ENCODE results near the gene GNA14. TPM values are rescaled to one million over a fixed set of nuclear protein-coding genes. Genes with fewer than 3 reads are reported as not detected.
"Not testable (repeated sequence)": the region's sequence is repeated elsewhere in the genome, so short reads cannot be mapped to it uniquely, and the experiment has no call there.

GNA14 gene
- total RNA-seq (1 to 10 TPM; 4.0 to 5.2 (median 4.4) TPM), polyA plus RNA-seq (2.5 TPM)
- long read RNA-seq, donor 1, transcript GNA14-201 (7 exons, 2,482 nt) = major isoform, 12 of 15 reads
- long read RNA-seq, donor 1, partial matches to known transcripts = 2 of 15 reads
- long read RNA-seq, donor 1, other reads (novel, unspliced or antisense) = 1 of 15 reads
- long read RNA-seq, donor 2, transcript GNA14-201 (7 exons, 2,482 nt) = major isoform, 5 of 5 reads
- long read RNA-seq, donor 2, partial matches to known transcripts = 0 of 5 reads
- long read RNA-seq, donor 2, other reads (novel, unspliced or antisense) = 0 of 5 reads
- long read RNA-seq, donor 3, transcript GNA14-201 (7 exons, 2,482 nt) = major isoform, 21 of 25 reads
- long read RNA-seq, donor 3, partial matches to known transcripts = 3 of 25 reads
- long read RNA-seq, donor 3, other reads (novel, unspliced or antisense) = 1 of 25 reads
- long read RNA-seq, donor 4, partial matches to known transcripts = 0 of 4 reads
- long read RNA-seq, donor 4, other reads (novel, unspliced or antisense) = 0 of 4 reads

DNA sequence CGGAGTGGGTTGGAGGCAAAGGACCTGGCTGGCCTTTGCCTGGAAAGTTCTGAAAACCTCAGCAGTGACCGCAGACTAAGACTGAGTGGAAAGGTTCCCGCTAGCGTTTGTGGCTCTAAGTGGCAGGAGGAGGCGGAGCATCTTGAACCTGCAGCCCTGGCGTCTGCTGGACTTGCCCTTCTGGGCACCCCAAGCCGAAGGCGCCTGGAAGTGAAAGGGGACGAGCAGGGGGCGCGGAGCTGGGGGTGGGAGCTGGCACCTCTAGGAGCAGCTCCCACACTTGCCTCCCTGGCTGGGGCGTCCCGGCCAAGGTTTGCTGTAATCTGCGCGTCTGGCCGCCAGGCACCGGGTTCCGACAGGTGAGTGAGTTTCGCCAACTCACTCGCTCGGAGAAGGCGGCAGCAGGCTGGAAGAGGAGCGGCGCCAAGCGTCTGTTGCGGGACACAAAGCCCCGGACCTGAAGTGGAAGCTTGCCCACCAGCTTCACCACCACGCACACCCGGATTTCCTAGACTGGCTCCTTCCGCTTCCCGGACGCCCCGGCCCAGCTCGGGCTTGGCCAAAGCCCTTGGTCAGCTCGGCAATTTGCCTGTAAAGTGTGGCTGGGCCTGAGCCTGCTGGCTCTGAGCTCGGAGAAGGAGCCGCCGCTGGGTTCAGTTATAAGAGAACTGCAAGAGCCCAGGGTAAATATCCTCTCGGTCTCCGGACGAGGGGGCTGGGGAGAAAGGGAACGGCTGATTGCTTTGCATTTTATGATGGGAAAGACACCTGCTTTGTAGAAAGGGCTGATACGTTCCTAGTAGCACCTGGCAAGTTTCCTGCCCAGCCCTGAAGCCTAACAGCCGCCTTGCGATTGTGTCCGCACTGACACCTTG lies at the start of gene GNA14:
TSS of gene GNA14 (minus strand) at position 89 of the 875 bp plus-strand sequence. CDS start 529 bp downstream, outside the sequence.
- Histone ChIP-seq H3K27me3 (ENCODE audit: control insufficient read depth, insufficient read depth) (no peaks in the 10 kb centered on the region), H3K4me1 (ENCODE audit: control insufficient read depth, insufficient read depth, low read length) (no peaks in the 10 kb centered on the region), H3K9me3 (ENCODE audit: control insufficient read depth, low read length) (no peaks in the 10 kb centered on the region), H3K27ac (ENCODE audit: low read length) (peak within 1 kb of the TSS; percentile 11), H3K4me3 (ENCODE audit: low read length) (peak within 1 kb of the TSS; percentile 55)
- 3% methylated on average over 46 of the region's 46 CpGs for WGBS
- intact Hi-C loops (cut with DNase I) = loop anchor here in 1 of 4 donors (2.0 to 10.0 kb wide), 2 partner anchors 54 to 190 kb away; no protein-coding TSS in a partner anchor
- DNase-seq (peak; percentile 80 to 92 (median 90)), ATAC-seq (peak; percentile 91 to 92)

DNA sequence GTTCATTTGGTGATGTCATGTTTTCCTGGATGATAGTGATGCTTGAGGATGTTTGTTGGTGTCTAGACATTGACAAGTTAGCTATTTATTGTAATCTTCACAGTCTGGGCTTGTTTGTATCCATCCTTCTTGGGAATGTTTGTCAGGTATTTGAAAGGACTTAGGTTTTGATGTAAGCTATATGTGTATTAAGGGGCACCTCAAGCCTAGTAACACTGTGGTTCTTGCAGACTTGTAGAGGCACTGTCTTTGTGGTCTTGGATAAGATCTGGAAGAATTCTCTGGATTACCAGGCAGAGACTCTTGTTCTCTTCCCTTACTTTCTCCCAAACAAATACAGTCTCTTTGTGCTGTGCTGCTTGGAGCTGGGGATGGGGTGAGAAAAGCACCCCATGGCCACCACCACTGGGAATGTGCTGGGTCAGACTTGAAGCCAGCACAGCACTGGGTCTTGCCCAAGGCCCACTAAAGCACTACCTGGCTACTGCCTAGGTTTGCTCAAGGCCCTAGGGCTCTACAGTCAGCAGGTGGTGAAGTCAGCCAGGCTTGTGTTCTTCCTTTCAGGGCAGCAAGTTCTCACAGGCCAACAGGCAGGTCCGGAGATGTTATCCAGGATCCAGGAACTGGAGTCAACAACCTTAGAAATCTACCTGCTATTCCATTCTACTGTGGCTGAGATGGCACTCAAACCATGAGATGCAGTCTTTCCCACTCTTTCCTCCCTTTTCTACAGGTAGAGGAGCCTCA lies 49.3 kb upstream of the GNA14 start:
- ATAC-seq = no peak
- DNase-seq = no peak
- intact Hi-C loops (cut with DNase I) = no loop called here
- H3K9me3 ChIP-seq (ENCODE audit: control insufficient read depth, low read length) = no peaks in the 10 kb centered on the region
- H3K27ac ChIP-seq (ENCODE audit: low read length) = no peak overlapping the region
- H3K27me3 ChIP-seq (ENCODE audit: control insufficient read depth, insufficient read depth) = no peaks in the 10 kb centered on the region
- no peak overlapping the region for H3K4me3 ChIP-seq (ENCODE audit: low read length)
- 91% methylated on average over 1 of the region's 1 CpG for WGBS
- no peaks in the 10 kb centered on the region for H3K4me1 ChIP-seq (ENCODE audit: control insufficient read depth, insufficient read depth, low read length)

DNA sequence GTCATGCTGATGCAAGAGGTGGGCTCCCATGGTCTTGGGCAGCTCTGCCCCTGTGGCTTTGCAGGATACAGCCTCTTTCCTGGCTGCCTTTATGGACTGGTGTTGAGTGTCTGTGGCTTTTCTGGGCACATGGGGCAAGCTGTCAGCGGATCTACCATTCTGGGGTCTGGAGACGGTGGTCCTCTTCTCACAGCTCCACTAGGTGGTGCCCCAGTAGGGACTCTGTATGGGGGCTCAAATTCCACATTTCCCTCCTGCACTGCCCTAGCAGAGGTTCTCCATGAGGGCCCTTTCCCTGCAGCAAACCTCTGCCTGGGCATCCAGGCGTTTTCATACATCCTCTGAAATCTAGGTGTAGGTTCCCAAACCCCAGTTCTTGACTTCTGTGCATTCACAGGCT lies 42.6 kb upstream of the GNA14 start:
- H3K27ac ChIP-seq (ENCODE audit: low read length); H3K4me3 ChIP-seq (ENCODE audit: low read length); H3K9me3 ChIP-seq (ENCODE audit: control insufficient read depth, low read length); DNase-seq; H3K4me1 ChIP-seq (ENCODE audit: control insufficient read depth, insufficient read depth, low read length); ATAC-seq; H3K27me3 ChIP-seq (ENCODE audit: control insufficient read depth, insufficient read depth); intact Hi-C loops (cut with DNase I): not testable (repeated sequence)
- 93% methylated on average over 3 of the region's 3 CpGs for WGBS

DNA sequence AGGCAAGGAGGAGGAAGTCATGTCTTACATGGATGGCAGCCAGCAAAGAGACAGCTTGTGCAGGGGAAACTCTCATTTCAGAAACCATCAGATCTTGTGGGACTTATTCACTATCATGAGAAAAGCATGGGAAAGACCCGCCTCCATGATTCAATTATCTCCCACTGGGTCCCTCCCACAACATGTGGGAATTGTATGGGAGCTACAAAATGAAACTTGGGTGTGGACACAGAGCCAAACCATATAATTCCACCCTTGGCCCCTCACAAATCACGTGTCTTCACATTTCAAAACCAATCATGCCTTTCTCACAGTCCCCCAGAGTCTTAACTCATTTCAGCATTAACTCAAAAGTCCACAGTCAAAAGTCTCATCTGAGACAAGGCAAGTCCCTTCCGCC lies 42.0 kb upstream of the GNA14 start:
- intact Hi-C loops (cut with DNase I); H3K27ac ChIP-seq (ENCODE audit: low read length); DNase-seq; H3K27me3 ChIP-seq (ENCODE audit: control insufficient read depth, insufficient read depth); H3K4me1 ChIP-seq (ENCODE audit: control insufficient read depth, insufficient read depth, low read length); H3K9me3 ChIP-seq (ENCODE audit: control insufficient read depth, low read length); ATAC-seq; H3K4me3 ChIP-seq (ENCODE audit: low read length): not testable (repeated sequence)
- 72% methylated on average over 3 of the region's 3 CpGs for WGBS

DNA sequence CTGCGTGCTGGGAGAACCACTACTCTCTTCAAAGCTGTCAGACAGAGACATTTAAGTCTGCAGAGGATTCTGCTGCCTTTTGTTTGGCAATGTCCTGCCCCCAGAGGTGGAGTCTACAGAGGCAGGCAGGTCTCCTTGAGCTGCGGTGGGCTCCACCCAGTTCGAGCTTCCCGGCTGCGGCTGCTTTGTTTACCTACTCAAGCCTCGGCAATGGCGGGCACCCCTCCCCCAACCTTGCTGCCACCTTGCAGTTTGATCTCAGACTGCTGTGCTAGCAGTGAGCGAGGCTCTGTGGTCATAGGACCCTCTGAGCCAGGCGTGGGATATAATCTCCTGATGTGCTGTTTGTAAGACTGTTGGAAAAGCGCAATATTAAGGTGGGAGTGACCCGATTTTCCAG lies 39.6 kb upstream of the GNA14 start:
- H3K27ac ChIP-seq (ENCODE audit: low read length); H3K9me3 ChIP-seq (ENCODE audit: control insufficient read depth, low read length); H3K4me1 ChIP-seq (ENCODE audit: control insufficient read depth, insufficient read depth, low read length); ATAC-seq; H3K4me3 ChIP-seq (ENCODE audit: low read length); intact Hi-C loops (cut with DNase I); DNase-seq; H3K27me3 ChIP-seq (ENCODE audit: control insufficient read depth, insufficient read depth): not testable (repeated sequence)
- 94% methylated on average over 11 of the region's 11 CpGs for WGBS

DNA sequence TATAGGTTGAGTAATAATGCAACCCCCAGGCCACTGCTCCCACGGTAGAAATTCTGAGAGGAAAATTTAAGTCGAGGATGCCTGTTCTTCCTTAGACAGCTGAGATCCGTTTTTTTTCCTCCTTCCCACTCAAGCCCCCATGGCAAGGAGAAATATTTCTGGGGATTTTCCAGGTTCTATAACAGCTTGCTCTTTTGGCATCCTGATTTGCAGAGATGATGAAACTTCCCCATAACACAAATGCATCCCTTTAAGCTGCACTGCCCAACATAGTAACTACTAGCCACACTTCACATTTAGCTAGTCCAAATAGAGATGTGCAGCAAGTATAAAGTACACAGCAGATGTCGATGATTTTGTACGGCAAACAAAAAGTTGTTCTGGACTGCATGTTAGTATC lies 32.5 kb upstream of the GNA14 start:
- Histone ChIP-seq H3K27ac (ENCODE audit: low read length) (no peak overlapping the region), H3K4me3 (ENCODE audit: low read length) (no peak overlapping the region), H3K9me3 (ENCODE audit: control insufficient read depth, low read length) (no peaks in the 10 kb centered on the region), H3K4me1 (ENCODE audit: control insufficient read depth, insufficient read depth, low read length) (no peaks in the 10 kb centered on the region), H3K27me3 (ENCODE audit: control insufficient read depth, insufficient read depth) (no peaks in the 10 kb centered on the region)
- intact Hi-C loops (cut with DNase I) = no loop called here
- ATAC-seq = no peak
- no peak for DNase-seq
- WGBS = 60% methylated on average over 5 of the region's 5 CpGs

DNA sequence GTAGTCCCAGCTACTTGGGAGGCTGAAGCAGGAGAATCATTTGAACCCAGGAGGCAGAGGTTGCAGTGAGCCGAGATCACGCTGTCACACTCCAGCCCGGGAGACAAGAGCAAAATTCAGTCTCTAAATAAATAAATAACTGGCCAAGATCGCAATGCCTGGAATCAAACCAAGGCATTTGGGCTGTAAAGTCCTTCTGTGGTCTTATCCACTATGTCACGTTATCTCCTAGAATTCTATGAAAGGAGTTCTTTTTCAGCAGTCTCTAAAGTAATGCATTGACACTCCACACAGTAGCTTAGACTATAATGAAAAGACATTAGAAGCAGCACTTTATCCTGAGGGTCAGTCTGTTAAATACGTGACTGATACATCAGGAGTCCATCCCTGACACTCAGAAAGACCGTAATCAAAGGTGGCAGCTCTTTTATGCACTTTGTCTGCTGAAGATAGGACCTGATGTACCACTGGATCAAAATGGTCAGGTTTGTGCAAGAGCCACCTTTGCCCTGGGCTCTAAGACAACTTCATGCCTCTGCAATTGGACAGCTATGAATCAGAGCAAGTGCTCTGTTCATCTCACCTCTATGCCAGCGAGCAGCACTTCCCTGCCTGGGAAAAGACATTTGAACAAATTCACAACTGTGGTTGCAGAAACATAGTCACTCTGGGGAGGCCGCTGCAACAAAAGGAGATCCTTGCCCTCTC lies 31.7 kb upstream of the GNA14 start:
- intact Hi-C loops (cut with DNase I) = no loop called here

DNA sequence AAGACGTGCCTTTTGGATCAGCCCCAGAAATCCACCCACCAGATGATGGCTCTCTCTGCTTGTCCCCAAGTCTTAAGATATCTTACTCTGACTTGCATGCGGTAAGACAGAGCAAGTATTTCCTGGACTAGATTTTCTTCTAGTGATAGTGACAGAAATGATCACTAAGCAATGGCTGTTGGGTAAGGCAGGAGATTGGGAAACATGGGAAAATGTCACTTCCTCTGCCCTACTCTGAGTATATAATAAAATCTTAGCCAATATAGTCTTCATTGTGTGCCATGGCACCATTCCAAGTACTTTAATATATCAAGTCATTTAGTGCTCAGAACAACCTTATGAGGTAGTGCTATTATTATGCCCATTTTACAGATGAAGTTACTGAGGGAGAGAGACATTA lies 31.0 kb upstream of the GNA14 start:
- Histone ChIP-seq H3K4me3 (ENCODE audit: low read length) (no peak overlapping the region), H3K27ac (ENCODE audit: low read length) (no peak overlapping the region), H3K27me3 (ENCODE audit: control insufficient read depth, insufficient read depth) (no peaks in the 10 kb centered on the region), H3K9me3 (ENCODE audit: control insufficient read depth, low read length) (no peaks in the 10 kb centered on the region), H3K4me1 (ENCODE audit: control insufficient read depth, insufficient read depth, low read length) (no peaks in the 10 kb centered on the region)
- intact Hi-C loops (cut with DNase I) = no loop called here
- 37% methylated on average over 2 of the region's 2 CpGs for WGBS
- ATAC-seq = peak; percentile 19 to 41
- no peak for DNase-seq

More for the DNA sequence above, 31.7 kb upstream of the GNA14 start:
- Histone ChIP-seq H3K4me3 (ENCODE audit: low read length) (no peak overlapping the region), H3K27me3 (ENCODE audit: control insufficient read depth, insufficient read depth) (no peaks in the 10 kb centered on the region), H3K4me1 (ENCODE audit: control insufficient read depth, insufficient read depth, low read length) (no peaks in the 10 kb centered on the region), H3K27ac (ENCODE audit: low read length) (no peak overlapping the region), H3K9me3 (ENCODE audit: control insufficient read depth, low read length) (no peaks in the 10 kb centered on the region)
- 61% methylated on average over 9 of the region's 9 CpGs for WGBS
- DNase-seq (no peak), ATAC-seq (peak in 1 of 2 donors; percentile 16)

DNA sequence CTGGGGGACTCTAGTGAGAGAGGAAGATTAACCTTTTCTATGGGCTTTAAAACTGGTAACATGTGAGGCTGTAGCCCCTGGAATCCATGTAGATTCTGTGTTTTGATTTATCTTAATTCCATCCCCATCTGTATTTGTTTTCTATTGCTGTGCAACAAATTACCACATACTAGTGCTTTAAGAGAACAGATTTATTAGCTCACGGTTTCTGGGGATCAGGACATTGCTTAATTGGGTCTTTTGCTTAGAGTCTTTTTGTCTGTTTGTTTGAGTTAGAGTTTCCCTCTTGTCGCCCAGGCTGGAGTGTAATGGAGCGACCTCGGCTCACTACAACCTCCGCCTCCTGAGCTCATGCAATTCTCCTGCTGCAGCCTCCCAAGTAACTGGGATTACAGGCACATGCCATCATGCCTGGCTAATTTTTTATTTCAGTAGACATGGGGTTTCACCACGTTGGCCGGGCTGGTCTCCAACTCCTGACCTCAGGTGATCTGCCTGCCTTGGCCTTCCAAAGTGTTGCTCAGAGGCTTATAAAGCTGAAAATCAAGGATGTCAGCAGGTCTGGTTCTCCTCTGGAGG lies 29.9 kb upstream of the GNA14 start:
- 82% methylated on average over 7 of the region's 7 CpGs for WGBS
- H3K4me3 ChIP-seq (ENCODE audit: low read length) = no peak overlapping the region
- no peak overlapping the region for H3K27ac ChIP-seq (ENCODE audit: low read length)
- no peak for ATAC-seq
- H3K27me3 ChIP-seq (ENCODE audit: control insufficient read depth, insufficient read depth) = no peaks in the 10 kb centered on the region
- no peaks in the 10 kb centered on the region for H3K9me3 ChIP-seq (ENCODE audit: control insufficient read depth, low read length)
- intact Hi-C loops (cut with DNase I) = no loop called here
- no peaks in the 10 kb centered on the region for H3K4me1 ChIP-seq (ENCODE audit: control insufficient read depth, insufficient read depth, low read length)
- no peak for DNase-seq

DNA sequence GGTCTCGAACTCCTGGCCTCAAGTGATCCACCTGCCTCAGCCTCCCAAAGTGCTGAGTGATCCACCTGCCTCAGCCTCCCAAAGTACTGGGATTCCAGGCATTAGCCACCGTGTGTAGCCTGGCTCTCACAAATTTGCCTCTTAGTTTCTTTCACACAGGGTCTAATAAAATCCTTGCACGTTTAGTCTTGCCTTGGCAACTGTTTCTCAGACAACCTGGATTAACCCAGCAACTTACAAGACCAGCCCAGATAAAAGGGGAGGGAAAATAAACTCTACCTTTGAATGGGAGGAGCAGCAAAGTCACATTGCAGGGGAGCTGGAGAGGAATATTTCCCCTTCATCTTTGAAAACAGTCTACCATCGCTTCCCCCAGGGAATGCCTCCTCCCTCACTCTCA lies 29.3 kb upstream of the GNA14 start:
- Histone ChIP-seq H3K9me3 (ENCODE audit: control insufficient read depth, low read length) (no peaks in the 10 kb centered on the region), H3K27ac (ENCODE audit: low read length) (no peak overlapping the region), H3K27me3 (ENCODE audit: control insufficient read depth, insufficient read depth) (no peaks in the 10 kb centered on the region), H3K4me3 (ENCODE audit: low read length) (no peak overlapping the region), H3K4me1 (ENCODE audit: control insufficient read depth, insufficient read depth, low read length) (no peaks in the 10 kb centered on the region)
- no peak for DNase-seq
- intact Hi-C loops (cut with DNase I) = no loop called here
- ATAC-seq = no peak
- WGBS = 86% methylated on average over 4 of the region's 4 CpGs
